Fibroblast of skin of scalp (primary cell): ENCODE data around the gene CGNL1.

Source experiments
- DNase-seq: peaks from one replicate; pipeline ENCODE4 v3.0.0-alpha.2; 2013

Gene CGNL1

GRCh38 chr15:57580428-57580827 lies 204.1 kb downstream of the CGNL1 start:
- no peak for DNase-seq

GRCh38 chr15:57580866-57581265 lies 204.6 kb downstream of the CGNL1 start:
- no peak for DNase-seq

GRCh38 chr15:57582090-57582489 lies 205.8 kb downstream of the CGNL1 start:
- no peak for DNase-seq

GRCh38 chr15:57583282-57583681 lies 207.0 kb downstream of the CGNL1 start:
- DNase-seq: no peak

GRCh38 chr15:57583720-57584119 lies 207.4 kb downstream of the CGNL1 start:
- no peak for DNase-seq

GRCh38 chr15:57586661-57587424 lies 210.5 kb downstream of the CGNL1 start:
- DNase-seq: no peak

GRCh38 chr15:57589281-57589680 lies 213.0 kb downstream of the CGNL1 start:
- peak; percentile 2 for DNase-seq

- no peak for DNase-seq
Measured at GRCh38 chr15:57589754-57590153, 213.4 kb downstream of the CGNL1 start.

- no peak for DNase-seq
Measured at GRCh38 chr15:57591237-57591821, 215.0 kb downstream of the CGNL1 start.

GRCh38 chr15:57591822-57592367 lies 215.6 kb downstream of the CGNL1 start, which contains the start of gene MYZAP:
MYZAP (plus strand) TSS chr15:57591904; CDS start chr15:57592035, 131 bp downstream.
- peak; percentile 4 for DNase-seq

- DNase-seq: no peak
Measured at GRCh38 chr15:57592426-57592825, 216.1 kb downstream of the CGNL1 start.

- no peak for DNase-seq
Measured at GRCh38 chr15:57592836-57593420, 216.6 kb downstream of the CGNL1 start.

- DNase-seq: no peak
Measured at GRCh38 chr15:57594479-57594878, 218.2 kb downstream of the CGNL1 start.

- DNase-seq: no peak
Measured at GRCh38 chr15:57595011-57595866, 218.9 kb downstream of the CGNL1 start.

- no peak for DNase-seq
Measured at GRCh38 chr15:57596301-57596855, 220.1 kb downstream of the CGNL1 start.

GRCh38 chr15:57596978-57597377 lies 220.7 kb downstream of the CGNL1 start:
- no peak for DNase-seq

GRCh38 chr15:57597431-57597830 lies 221.1 kb downstream of the CGNL1 start:
- no peak for DNase-seq

- DNase-seq: no peak
Measured at GRCh38 chr15:57598346-57598745, 222.0 kb downstream of the CGNL1 start.

GRCh38 chr15:57599296-57599810 lies 223.0 kb downstream of the CGNL1 start:
- DNase-seq: no peak

GRCh38 chr15:57600197-57600596 lies 223.9 kb downstream of the CGNL1 start:
- no peak for DNase-seq
